CD4-positive, alpha-beta T cell treated with Interleukin-6 for 4 hours (primary cell): Measurements from ENCODE around the gene SELP.

Source experiments
- DNase-seq: peaks from one replicate; pipeline ENCODE4 v3.0.0-alpha.2; 2020; ENCODE audit warnings: mixed read lengths

SELP gene

GRCh38 chr1:169574336-169574735, 55.6 kb downstream of the SELP start:
- DNase-seq = no peak

- DNase-seq = no peak
Observed at GRCh38 chr1:169572187-169572586, 57.7 kb downstream of the SELP start.

- DNase-seq = no peak
Observed at GRCh38 chr1:169571450-169571849, 58.5 kb downstream of the SELP start.

GRCh38 chr1:169570172-169570574, 59.8 kb downstream of the SELP start:
- DNase-seq = no peak

GRCh38 chr1:169568497-169568896, 61.4 kb downstream of the SELP start:
- DNase-seq = no peak

- no peak for DNase-seq
Observed at GRCh38 chr1:169565335-169566271, 64.3 kb downstream of the SELP start.

GRCh38 chr1:169563650-169564049, 66.3 kb downstream of the SELP start:
- no peak for DNase-seq

GRCh38 chr1:169563019-169563615, 66.8 kb downstream of the SELP start:
- DNase-seq = no peak

- DNase-seq = no peak
Observed at GRCh38 chr1:169561692-169562091, 68.2 kb downstream of the SELP start.

- DNase-seq = no peak
Observed at GRCh38 chr1:169557131-169557530, 72.8 kb downstream of the SELP start.

- DNase-seq = no peak
Observed at GRCh38 chr1:169550294-169550693, 79.6 kb downstream of the SELP start.

GRCh38 chr1:169548282-169548681, 81.6 kb downstream of the SELP start:
- DNase-seq = no peak

GRCh38 chr1:169546087-169546995, 83.6 kb downstream of the SELP start:
- peak; percentile 63 for DNase-seq

- no peak for DNase-seq
Observed at GRCh38 chr1:169545472-169545871, 84.5 kb downstream of the SELP start.

- DNase-seq = no peak
Observed at GRCh38 chr1:169538998-169539871, 90.7 kb downstream of the SELP start.
